DOHH2 (cell line): ENCODE data around the gene XPNPEP3.
"Not testable (repeated sequence)": the region's sequence is repeated elsewhere in the genome, so short reads cannot be mapped to it uniquely, and the experiment has no call there.

Experiments
- EZH2phosphoT487 ChIP-seq: fragments of 200-600 bp; sonication (generic); IDR thresholded peaks from 2 replicates; pipeline ENCODE4 v1.6.1; 2017; ENCODE audit warnings: borderline replicate concordance, mild to moderate bottlenecking, antibody characterized with exemption, low read length, moderate library complexity, mixed read lengths
- TF ChIP-seq, protein P1 (sequence below): fragments of 200-600 bp; sonication (generic); IDR thresholded peaks from one replicate; pipeline ENCODE4 v1.5.1; 2014; ENCODE audit warnings: antibody characterized with exemption, mild to moderate bottlenecking, low read depth, low read length; ENCODE audit not compliant: poor library complexity, severe bottlenecking

DNA sequence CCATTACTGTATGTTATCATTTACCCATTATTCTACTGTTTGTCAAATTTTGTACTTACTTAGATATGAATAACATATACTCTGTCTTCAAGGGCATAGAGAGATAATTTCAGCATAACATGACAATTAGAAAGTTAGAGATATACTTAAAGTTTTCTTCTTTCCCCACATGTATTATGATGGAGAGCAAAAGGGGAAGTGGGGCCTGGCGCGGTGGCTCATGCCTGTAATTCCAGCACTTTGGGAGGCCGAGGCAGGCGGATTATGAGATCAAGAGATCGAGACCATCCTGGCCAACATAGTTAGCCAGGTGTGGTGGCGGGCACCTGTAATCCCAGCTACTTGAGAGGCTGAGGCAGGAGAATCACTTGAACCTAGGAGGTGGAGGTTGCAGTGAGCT, 56.0 kb downstream of the XPNPEP3 start:
- TF ChIP-seq, protein P1, sequence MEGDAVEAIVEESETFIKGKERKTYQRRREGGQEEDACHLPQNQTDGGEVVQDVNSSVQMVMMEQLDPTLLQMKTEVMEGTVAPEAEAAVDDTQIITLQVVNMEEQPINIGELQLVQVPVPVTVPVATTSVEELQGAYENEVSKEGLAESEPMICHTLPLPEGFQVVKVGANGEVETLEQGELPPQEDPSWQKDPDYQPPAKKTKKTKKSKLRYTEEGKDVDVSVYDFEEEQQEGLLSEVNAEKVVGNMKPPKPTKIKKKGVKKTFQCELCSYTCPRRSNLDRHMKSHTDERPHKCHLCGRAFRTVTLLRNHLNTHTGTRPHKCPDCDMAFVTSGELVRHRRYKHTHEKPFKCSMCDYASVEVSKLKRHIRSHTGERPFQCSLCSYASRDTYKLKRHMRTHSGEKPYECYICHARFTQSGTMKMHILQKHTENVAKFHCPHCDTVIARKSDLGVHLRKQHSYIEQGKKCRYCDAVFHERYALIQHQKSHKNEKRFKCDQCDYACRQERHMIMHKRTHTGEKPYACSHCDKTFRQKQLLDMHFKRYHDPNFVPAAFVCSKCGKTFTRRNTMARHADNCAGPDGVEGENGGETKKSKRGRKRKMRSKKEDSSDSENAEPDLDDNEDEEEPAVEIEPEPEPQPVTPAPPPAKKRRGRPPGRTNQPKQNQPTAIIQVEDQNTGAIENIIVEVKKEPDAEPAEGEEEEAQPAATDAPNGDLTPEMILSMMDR, result not testable (repeated sequence)
- not testable (repeated sequence) for TF ChIP-seq EZH2phosphoT487
